GM12874 (cell line): ENCODE data around the gene OSBP2.

ENCODE experiments used
- CTCF ChIP-seq: IDR thresholded peaks from 2 replicates; pipeline ENCODE4 v1.5.1; 2011; ENCODE audit warnings: low read depth, mild to moderate bottlenecking, control low read depth, low read length, moderate library complexity; ENCODE audit not compliant: insufficient read depth

Gene OSBP2

GRCh38 chr22:30949934-30950660, 255.4 kb downstream of the OSBP2 start:
- TF ChIP-seq CTCF: no peak

GRCh38 chr22:30953206-30953605, 258.5 kb downstream of the OSBP2 start:
- no peak for TF ChIP-seq CTCF

DNA sequence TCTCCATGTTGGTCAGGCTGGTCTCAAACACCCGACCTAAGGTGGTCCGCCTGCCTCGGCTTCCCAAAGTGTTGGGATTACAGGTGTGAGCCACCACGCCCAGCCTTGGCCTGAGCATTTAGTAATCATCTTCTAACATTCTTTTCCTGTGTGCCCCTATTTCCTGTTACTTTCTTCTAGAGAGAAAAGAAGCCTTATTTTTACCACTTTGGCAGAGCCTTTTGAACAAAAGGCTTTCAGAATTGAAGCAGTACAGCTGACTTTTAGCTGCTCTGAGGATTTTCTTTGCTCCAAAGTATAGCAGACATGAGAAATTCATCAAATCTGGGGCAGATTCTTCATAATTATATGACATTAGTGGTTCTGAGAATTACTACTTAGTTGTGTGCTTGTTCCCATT, 260.5 kb downstream of the OSBP2 start:
- TF ChIP-seq CTCF: no peak
